Hematopoietic multipotent progenitor cell treated with erythropoietin and hydrocortisone succinate and interleukin-3 and kit ligand, for 15 days (in vitro differentiated cells): ENCODE data around the gene SUN2.

Source experiments
- DNase-seq: peaks from one replicate; pipeline ENCODE4 v3.0.0-alpha.2; 2015; ENCODE audit warnings: low spot score

The SUN2 gene

GRCh38 chr22:38751422-38752346 is 4.1 kb downstream of the SUN2 start:
- DNase-seq = no peak

- no peak for DNase-seq
Observed at GRCh38 chr22:38751066-38751421, 4.8 kb downstream of the SUN2 start.

GRCh38 chr22:38750638-38751037 is 5.2 kb downstream of the SUN2 start:
- DNase-seq = no peak

GRCh38 chr22:38750104-38750503 is 5.7 kb downstream of the SUN2 start:
- no peak for DNase-seq

- no peak for DNase-seq
Observed at GRCh38 chr22:38748487-38749136, 7.2 kb downstream of the SUN2 start.

- DNase-seq = no peak
Observed at GRCh38 chr22:38745676-38746460, 9.9 kb downstream of the SUN2 start.

GRCh38 chr22:38744981-38745380 is 10.8 kb downstream of the SUN2 start:
- no peak for DNase-seq

- DNase-seq = no peak
Observed at GRCh38 chr22:38742176-38742942, 13.4 kb downstream of the SUN2 start.

GRCh38 chr22:38741576-38741975 is 14.2 kb downstream of the SUN2 start:
- no peak for DNase-seq

- no peak for DNase-seq
Observed at GRCh38 chr22:38741166-38741565, 14.6 kb downstream of the SUN2 start.

- no peak for DNase-seq
Observed at GRCh38 chr22:38740754-38741153, 15.0 kb downstream of the SUN2 start.

- no peak for DNase-seq
Observed at GRCh38 chr22:38740116-38740723, 15.6 kb downstream of the SUN2 start.

GRCh38 chr22:38739300-38740055 is 16.3 kb downstream of the SUN2 start:
- no peak for DNase-seq

- DNase-seq = no peak
Observed at GRCh38 chr22:38738475-38739070, 17.2 kb downstream of the SUN2 start.

- DNase-seq = no peak
Observed at GRCh38 chr22:38737302-38738060, 18.3 kb downstream of the SUN2 start.

GRCh38 chr22:38736257-38736570 is 19.6 kb downstream of the SUN2 start:
- no peak for DNase-seq

GRCh38 chr22:38735465-38736256 is 20.1 kb downstream of the SUN2 start:
- no peak for DNase-seq

- DNase-seq = no peak
Observed at GRCh38 chr22:38735126-38735464, 20.7 kb downstream of the SUN2 start.
